Panc1 (cell line): Measurements from ENCODE around the gene ATP5PF. TPM values are rescaled to one million over a fixed set of nuclear protein-coding genes. Genes with fewer than 3 reads are reported as not detected.

Experiments used
- ATAC-seq: fragments of 200-7000 bp; cut with Tn5 transposase; 2 replicates; pipeline ENCODE4 v1.9.1; 2020; ENCODE audit warnings: mild to moderate bottlenecking, moderate library complexity
- BruUV-seq: library from RNA; stranded (reverse); fragments of 400-500 nt; replicated peaks from 2 replicates; lab custom pipeline; 2021; lab: Mats Ljungman, UMichigan
- CTCF ChIA-PET: fragments of 300-600 bp; sonication (Branson Sonifier 250); formaldehyde crosslinking; loops from one replicate; lab custom pipeline; 2022; ENCODE audit warnings: antibody characterized with exemption; lab: Charles Lee
- POLR2A ChIA-PET: fragments of 300-600 bp; sonication (Branson Sonifier 250); formaldehyde crosslinking; loops from one replicate; lab custom pipeline; 2022; ENCODE audit warnings: antibody characterized with exemption; lab: Charles Lee
- DNase-seq: peaks from one replicate; pipeline ENCODE4 v3.0.0-alpha.2; 2010; ENCODE audit warnings: low read depth, low spot score
- H3K27ac ChIP-seq: 2 replicates; pipeline ENCODE4 v1.5.1; 2011; ENCODE audit warnings: mild to moderate bottlenecking, low read length, inconsistent platforms
- H3K27me3 ChIP-seq: fragments of 200-500 bp; sonication (Bioruptor generic); 2 replicates; pipeline ENCODE4 v1.6.0; 2014; ENCODE audit warnings: low read length, inconsistent platforms; ENCODE audit not compliant: control insufficient read depth, insufficient read depth
- H3K36me3 ChIP-seq: fragments of 200-500 bp; sonication (Bioruptor generic); 2 replicates; pipeline ENCODE4 v1.5.1; 2014; ENCODE audit warnings: inconsistent platforms, mild to moderate bottlenecking, low read length, moderate library complexity; ENCODE audit not compliant: control insufficient read depth, insufficient read depth
- H3K4me1 ChIP-seq: 2 replicates; pipeline ENCODE4 v1.5.1; 2011; ENCODE audit warnings: inconsistent platforms, mild to moderate bottlenecking, low read length, moderate library complexity; ENCODE audit not compliant: control insufficient read depth, insufficient read depth
- H3K4me3 ChIP-seq, 2 experiments: 2 replicates each; pipeline ENCODE4 v1.5.1; 2011 to 2012; ENCODE audit warnings: low read depth in 2 of 2, low read length in 2 of 2, mild to moderate bottlenecking in 2 of 2, inconsistent platforms in 1 of 2, moderate library complexity in 1 of 2
- H3K9me3 ChIP-seq: fragments of 200-500 bp; sonication (Bioruptor generic); 2 replicates; pipeline ENCODE4 v1.5.1; 2014; ENCODE audit warnings: low read depth, mild to moderate bottlenecking, inconsistent platforms, low read length, moderate library complexity; ENCODE audit not compliant: control insufficient read depth, insufficient read depth
- CTCF ChIP-seq: fragments of 450-650 bp; IDR thresholded peaks from 2 replicates; pipeline ENCODE4 v1.5.1; 2017; ENCODE audit warnings: mild to moderate bottlenecking
- POLR2AphosphoS5 ChIP-seq: IDR thresholded peaks from 2 replicates; pipeline ENCODE4 v1.6.1; 2012; ENCODE audit warnings: mild to moderate bottlenecking, low read depth, low read length, moderate library complexity
- SIN3A ChIP-seq: IDR thresholded peaks from 2 replicates; pipeline ENCODE4 v1.6.1; 2012; ENCODE audit warnings: low read depth, mild to moderate bottlenecking, low read length, moderate library complexity, borderline replicate concordance; ENCODE audit not compliant: insufficient read depth
- TCF7L2 ChIP-seq: IDR thresholded peaks from 2 replicates; pipeline ENCODE4 v1.6.1; 2011; ENCODE audit warnings: mild to moderate bottlenecking, low read depth, low read length, inconsistent platforms
- in situ Hi-C: cut with HindIII; loops from 2 replicates; pipeline ENCODE4 v1.10.0; 2016; ENCODE audit warnings: low sequenced_read_pairs, low pct_unique_long_range_greater_than_20kb
- intact Hi-C: fragments of 100-400 bp; cut with micrococcal nuclease; formaldehyde crosslinking; loops from one replicate; pipeline ENCODE4 v1.10.0; 2022; ENCODE audit not compliant: unreplicated experiment
- total RNA-seq: library from RNA; stranded (reverse); gene quantifications from one replicate; pipeline ENCODE4 v1.2.1, GENCODE V29; 2021; ENCODE audit not compliant: unreplicated experiment
- TF ChIP-seq, protein P1 (sequence below), 2 experiments: IDR thresholded peaks; 2 replicates each; pipeline ENCODE4 v1.6.1; 2011 to 2012; ENCODE audit warnings: low read depth in 2 of 2, control low read depth in 1 of 2, low read length in 1 of 2, mild to moderate bottlenecking in 1 of 2, moderate library complexity in 1 of 2; ENCODE audit not compliant: insufficient read depth in 1 of 2

Gene ATP5PF
- total RNA-seq, 1 experiment from 2014 or later = 103 TPM

- POLR2A ChIA-PET = no interaction called here
These were observed 24.9 kb upstream of the ATP5PF start for GRCh38 chr21:25759573-25759972.

GRCh38 chr21:25757531-25757930 is 22.8 kb upstream of the ATP5PF start:
- no peak for ATAC-seq
- CTCF ChIA-PET = no interaction called here

More at GRCh38 chr21:25759573-25759972, 24.9 kb upstream of the ATP5PF start:
- BruUV-seq = no TSS peak
- H3K9me3 ChIP-seq = no peaks in the 10 kb centered on the region
- ATAC-seq (no peak), DNase-seq (no peak)
- H3K36me3 ChIP-seq = peaks cover 8% of the 10 kb centered on the region; the same call in 1 of the 2 replicates
- intact Hi-C loops = no loop called here
- H3K4me1 ChIP-seq = no peaks in the 10 kb centered on the region
- H3K27ac ChIP-seq = no peak overlapping the region
- CTCF ChIA-PET = no interaction called here
- no peak for TF ChIP-seq POLR2AphosphoS5
- TF ChIP-seq TCF7L2 = no peak
- TF ChIP-seq, protein P1, sequence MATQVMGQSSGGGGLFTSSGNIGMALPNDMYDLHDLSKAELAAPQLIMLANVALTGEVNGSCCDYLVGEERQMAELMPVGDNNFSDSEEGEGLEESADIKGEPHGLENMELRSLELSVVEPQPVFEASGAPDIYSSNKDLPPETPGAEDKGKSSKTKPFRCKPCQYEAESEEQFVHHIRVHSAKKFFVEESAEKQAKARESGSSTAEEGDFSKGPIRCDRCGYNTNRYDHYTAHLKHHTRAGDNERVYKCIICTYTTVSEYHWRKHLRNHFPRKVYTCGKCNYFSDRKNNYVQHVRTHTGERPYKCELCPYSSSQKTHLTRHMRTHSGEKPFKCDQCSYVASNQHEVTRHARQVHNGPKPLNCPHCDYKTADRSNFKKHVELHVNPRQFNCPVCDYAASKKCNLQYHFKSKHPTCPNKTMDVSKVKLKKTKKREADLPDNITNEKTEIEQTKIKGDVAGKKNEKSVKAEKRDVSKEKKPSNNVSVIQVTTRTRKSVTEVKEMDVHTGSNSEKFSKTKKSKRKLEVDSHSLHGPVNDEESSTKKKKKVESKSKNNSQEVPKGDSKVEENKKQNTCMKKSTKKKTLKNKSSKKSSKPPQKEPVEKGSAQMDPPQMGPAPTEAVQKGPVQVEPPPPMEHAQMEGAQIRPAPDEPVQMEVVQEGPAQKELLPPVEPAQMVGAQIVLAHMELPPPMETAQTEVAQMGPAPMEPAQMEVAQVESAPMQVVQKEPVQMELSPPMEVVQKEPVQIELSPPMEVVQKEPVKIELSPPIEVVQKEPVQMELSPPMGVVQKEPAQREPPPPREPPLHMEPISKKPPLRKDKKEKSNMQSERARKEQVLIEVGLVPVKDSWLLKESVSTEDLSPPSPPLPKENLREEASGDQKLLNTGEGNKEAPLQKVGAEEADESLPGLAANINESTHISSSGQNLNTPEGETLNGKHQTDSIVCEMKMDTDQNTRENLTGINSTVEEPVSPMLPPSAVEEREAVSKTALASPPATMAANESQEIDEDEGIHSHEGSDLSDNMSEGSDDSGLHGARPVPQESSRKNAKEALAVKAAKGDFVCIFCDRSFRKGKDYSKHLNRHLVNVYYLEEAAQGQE (IDR thresholded peaks at IDR 0.05; ENCODE audit: insufficient read depth in 1 of 2, low read depth in 2 of 2, low read length in 1 of 2) = no peak
- no peak overlapping the region for H3K4me3 ChIP-seq
- in situ Hi-C loops = no loop called here
- H3K27me3 ChIP-seq = no peaks in the 10 kb centered on the region

More at GRCh38 chr21:25757531-25757930, 22.8 kb upstream of the ATP5PF start:
- no TSS peak for BruUV-seq
- H3K4me1 ChIP-seq = no peaks in the 10 kb centered on the region
- POLR2A ChIA-PET = no interaction called here
- in situ Hi-C loops (no loop called here), intact Hi-C loops (no loop called here)
- H3K27me3 ChIP-seq = no peaks in the 10 kb centered on the region
- H3K27ac ChIP-seq = no peak overlapping the region
- DNase-seq = no peak
- peaks cover 3% of the 10 kb centered on the region; the same call in 1 of the 2 replicates for H3K36me3 ChIP-seq
- no peak overlapping the region for H3K4me3 ChIP-seq
- TF ChIP-seq SIN3A = no peak
- TF ChIP-seq TCF7L2 = no peak
- no peak for TF ChIP-seq CTCF
- TF ChIP-seq, protein P1 (IDR thresholded peaks at IDR 0.05; ENCODE audit: insufficient read depth in 1 of 2, low read depth in 2 of 2, low read length in 1 of 2) = no peak
- no peak for TF ChIP-seq POLR2AphosphoS5
- no peaks in the 10 kb centered on the region for H3K9me3 ChIP-seq
